ENCODE measurements around the gene RNF220.

RNF220 gene

GRCh38 chr1:44433209-44433608 lies 28.2 kb downstream of the RNF220 start:
- H3K9ac ChIP-seq (ENCODE audit: insufficient read length): no peak overlapping the region
- no peaks in the 10 kb centered on the region for H3K9me3 ChIP-seq (ENCODE audit: low read depth, low read length)
- no peak for DNase-seq (ENCODE audit: low read depth, low spot score)
- no peaks in the 10 kb centered on the region for H3K36me3 ChIP-seq (ENCODE audit: insufficient read depth, low read length)
- TF ChIP-seq FOXP2 (optimal IDR thresholded peaks at IDR 0.05; ENCODE audit: control extremely low read depth, extremely low read length, insufficient read depth) (no peak), POLR2AphosphoS5 (IDR thresholded peaks at IDR 0.05; ENCODE audit: borderline replicate concordance, low read depth, low read length) (no peak), EZH2 (IDR thresholded peaks at IDR 0.05) (no peak)
- no peak overlapping the region for H3K4me3 ChIP-seq
- no peak overlapping the region for H3K27ac ChIP-seq

- Histone ChIP-seq H3K9ac (ENCODE audit: insufficient read length) (no peak overlapping the region), H3K9me3 (ENCODE audit: low read depth, low read length) (no peaks in the 10 kb centered on the region), H3K27ac (no peak overlapping the region), H3K4me3 (no peak overlapping the region), H3K36me3 (ENCODE audit: insufficient read depth, low read length) (no peaks in the 10 kb centered on the region)
- TF ChIP-seq FOXP2 (optimal IDR thresholded peaks at IDR 0.05; ENCODE audit: control extremely low read depth, extremely low read length, insufficient read depth): no peak
- TF ChIP-seq EZH2 (IDR thresholded peaks at IDR 0.05): no peak
- no peak for TF ChIP-seq POLR2AphosphoS5 (IDR thresholded peaks at IDR 0.05; ENCODE audit: borderline replicate concordance, low read depth, low read length)
- DNase-seq (ENCODE audit: low read depth, low spot score): no peak
These were observed 31.5 kb downstream of the RNF220 start for GRCh38 chr1:44436401-44437106.

- TF ChIP-seq EZH2 (IDR thresholded peaks at IDR 0.05) (no peak), FOXP2 (optimal IDR thresholded peaks at IDR 0.05; ENCODE audit: control extremely low read depth, extremely low read length, insufficient read depth) (no peak), POLR2AphosphoS5 (IDR thresholded peaks at IDR 0.05; ENCODE audit: borderline replicate concordance, low read depth, low read length) (no peak)
- H3K9ac ChIP-seq (ENCODE audit: insufficient read length): no peak overlapping the region
- H3K36me3 ChIP-seq (ENCODE audit: insufficient read depth, low read length): no peaks in the 10 kb centered on the region
- no peaks in the 10 kb centered on the region for H3K9me3 ChIP-seq (ENCODE audit: low read depth, low read length)
- H3K27ac ChIP-seq: no peak overlapping the region
- no peak for DNase-seq (ENCODE audit: low read depth, low spot score)
- no peak overlapping the region for H3K4me3 ChIP-seq
These were observed 32.2 kb downstream of the RNF220 start for GRCh38 chr1:44437107-44437716.

- no peaks in the 10 kb centered on the region for H3K9me3 ChIP-seq (ENCODE audit: low read depth, low read length)
- H3K27ac ChIP-seq: no peak overlapping the region
- no peak overlapping the region for H3K9ac ChIP-seq (ENCODE audit: insufficient read length)
- no peak overlapping the region for H3K4me3 ChIP-seq
- TF ChIP-seq POLR2AphosphoS5 (IDR thresholded peaks at IDR 0.05; ENCODE audit: borderline replicate concordance, low read depth, low read length): no peak
- TF ChIP-seq FOXP2 (optimal IDR thresholded peaks at IDR 0.05; ENCODE audit: control extremely low read depth, extremely low read length, insufficient read depth): no peak
- no peak for TF ChIP-seq EZH2 (IDR thresholded peaks at IDR 0.05)
- no peaks in the 10 kb centered on the region for H3K36me3 ChIP-seq (ENCODE audit: insufficient read depth, low read length)
- DNase-seq (ENCODE audit: low read depth, low spot score): no peak
These were observed 37.7 kb downstream of the RNF220 start for GRCh38 chr1:44442791-44443190.

- DNase-seq (ENCODE audit: low read depth, low spot score): no peak
- Histone ChIP-seq H3K4me3 (no peak overlapping the region), H3K36me3 (ENCODE audit: insufficient read depth, low read length) (no peaks in the 10 kb centered on the region), H3K9me3 (ENCODE audit: low read depth, low read length) (no peaks in the 10 kb centered on the region), H3K27ac (no peak overlapping the region), H3K9ac (ENCODE audit: insufficient read length) (no peak overlapping the region)
- TF ChIP-seq POLR2AphosphoS5 (IDR thresholded peaks at IDR 0.05; ENCODE audit: borderline replicate concordance, low read depth, low read length) (no peak), EZH2 (IDR thresholded peaks at IDR 0.05) (no peak), FOXP2 (optimal IDR thresholded peaks at IDR 0.05; ENCODE audit: control extremely low read depth, extremely low read length, insufficient read depth) (no peak)
These were observed 42.2 kb downstream of the RNF220 start for GRCh38 chr1:44447051-44447810.

GRCh38 chr1:44453798-44454349 lies 48.8 kb downstream of the RNF220 start:
- H3K4me3 ChIP-seq: no peak overlapping the region
- no peak overlapping the region for H3K27ac ChIP-seq
- H3K9ac ChIP-seq (ENCODE audit: insufficient read length): no peak overlapping the region
- H3K36me3 ChIP-seq (ENCODE audit: insufficient read depth, low read length): no peaks in the 10 kb centered on the region
- TF ChIP-seq POLR2AphosphoS5 (IDR thresholded peaks at IDR 0.05; ENCODE audit: borderline replicate concordance, low read depth, low read length) (no peak), EZH2 (IDR thresholded peaks at IDR 0.05) (no peak), FOXP2 (optimal IDR thresholded peaks at IDR 0.05; ENCODE audit: control extremely low read depth, extremely low read length, insufficient read depth) (no peak)
- no peaks in the 10 kb centered on the region for H3K9me3 ChIP-seq (ENCODE audit: low read depth, low read length)
- DNase-seq (ENCODE audit: low read depth, low spot score): no peak

GRCh38 chr1:44454704-44455103 lies 49.6 kb downstream of the RNF220 start:
- H3K9me3 ChIP-seq (ENCODE audit: low read depth, low read length): no peaks in the 10 kb centered on the region
- no peak for DNase-seq (ENCODE audit: low read depth, low spot score)
- no peaks in the 10 kb centered on the region for H3K36me3 ChIP-seq (ENCODE audit: insufficient read depth, low read length)
- no peak overlapping the region for H3K27ac ChIP-seq
- H3K4me3 ChIP-seq: no peak overlapping the region
- TF ChIP-seq FOXP2 (optimal IDR thresholded peaks at IDR 0.05; ENCODE audit: control extremely low read depth, extremely low read length, insufficient read depth) (no peak), POLR2AphosphoS5 (IDR thresholded peaks at IDR 0.05; ENCODE audit: borderline replicate concordance, low read depth, low read length) (no peak), EZH2 (IDR thresholded peaks at IDR 0.05) (no peak)
- H3K9ac ChIP-seq (ENCODE audit: insufficient read length): no peak overlapping the region

Measured in SK-N-MC (cell line).